ENCODE results near the gene SHB. TPM values are rescaled to one million over a fixed set of nuclear protein-coding genes. Genes with fewer than 3 reads are reported as not detected.

The SHB gene
- polyA plus RNA-seq, 1 donor (not counting 4 experiments of a cell fraction or from before 2014, with no cell fraction given), result 10.9 TPM

- no peaks in the 10 kb centered on the region for H3K27me3 ChIP-seq (ENCODE audit: control insufficient read depth, extremely low read depth, insufficient read depth, low read length)
- H3K27ac ChIP-seq (ENCODE audit: control insufficient read depth, insufficient read depth, low read length), result no peak overlapping the region
- no peak for TF ChIP-seq CTCF (optimal IDR thresholded peaks at IDR 0.05 in 1 of 3, IDR thresholded peaks at IDR 0.05 in 1 of 3, conservative IDR thresholded peaks at IDR 0.05 in 1 of 3; ENCODE audit: extremely low read depth in 1 of 3, insufficient read depth in 2 of 3, low read length in 3 of 3)
- no peak for TF ChIP-seq EZH2 (IDR thresholded peaks at IDR 0.05; ENCODE audit: low read length)
- H3K79me2 ChIP-seq (ENCODE audit: control insufficient read depth, insufficient read depth, low read length), result peaks cover 24% of the 10 kb centered on the region
- peaks cover 6 to 7% of the 10 kb centered on the region in 2 experiments for H3K36me3 ChIP-seq (ENCODE audit: control insufficient read depth in 2 of 2, extremely low read depth in 1 of 2, insufficient read depth in 2 of 2, low read length in 2 of 2)
- H3K4me2 ChIP-seq (ENCODE audit: control insufficient read depth, extremely low read depth, insufficient read depth, low read depth, low read length), result no peak overlapping the region
- DNase-seq (ENCODE audit: low read depth, low spot score) (no peak), FAIRE-seq (no peak)
- peaks cover 55% of the 10 kb centered on the region for H3K4me1 ChIP-seq (ENCODE audit: control insufficient read depth, extremely low read depth, insufficient read depth, low read length)
- H3K9me1 ChIP-seq (ENCODE audit: control insufficient read depth, extremely low read depth, insufficient read depth, low read length), result peaks cover 7% of the 10 kb centered on the region
- no peaks in the 10 kb centered on the region for H3K9me3 ChIP-seq (ENCODE audit: control insufficient read depth, low read depth, low read length)
- H4K20me1 ChIP-seq (ENCODE audit: control insufficient read depth, extremely low read depth, insufficient read depth, low read length), result no peaks in the 10 kb centered on the region
- H3K4me3 ChIP-seq (ENCODE audit: control insufficient read depth in 2 of 3, extremely low read depth in 1 of 3, insufficient read depth in 2 of 3, low read depth in 1 of 3, low read length in 3 of 3), result no peak overlapping the region
- no peak overlapping the region for H2AFZ ChIP-seq (ENCODE audit: control insufficient read depth, low read length)
- dilution Hi-C loops (cut with MboI; ENCODE audit: extremely low pct_ligation_motif_present, low sequenced_read_pairs), result no loop called here
- no peak overlapping the region for H3K9ac ChIP-seq (ENCODE audit: control insufficient read depth, extremely low read depth, insufficient read depth, low read length)
These were observed 97.9 kb downstream of the SHB start for GRCh38 chr9:37971108-37971459.

- Histone ChIP-seq H3K79me2 (ENCODE audit: control insufficient read depth, insufficient read depth, low read length) (peaks cover 19% of the 10 kb centered on the region), H3K9me3 (ENCODE audit: control insufficient read depth, low read depth, low read length) (no peaks in the 10 kb centered on the region), H3K36me3 (ENCODE audit: control insufficient read depth in 2 of 2, extremely low read depth in 1 of 2, insufficient read depth in 2 of 2, low read length in 2 of 2) (peaks cover 6% of the 10 kb centered on the region in 2 experiments), H3K27ac (ENCODE audit: control insufficient read depth, insufficient read depth, low read length) (no peak overlapping the region), H3K4me1 (ENCODE audit: control insufficient read depth, extremely low read depth, insufficient read depth, low read length) (peaks cover 61% of the 10 kb centered on the region), H3K4me2 (ENCODE audit: control insufficient read depth, extremely low read depth, insufficient read depth, low read depth, low read length) (no peak overlapping the region), H3K27me3 (ENCODE audit: control insufficient read depth, extremely low read depth, insufficient read depth, low read length) (no peaks in the 10 kb centered on the region), H3K9me1 (ENCODE audit: control insufficient read depth, extremely low read depth, insufficient read depth, low read length) (peaks cover 7% of the 10 kb centered on the region), H3K4me3 (ENCODE audit: control insufficient read depth in 2 of 3, extremely low read depth in 1 of 3, insufficient read depth in 2 of 3, low read depth in 1 of 3, low read length in 3 of 3) (no peak overlapping the region), H3K9ac (ENCODE audit: control insufficient read depth, extremely low read depth, insufficient read depth, low read length) (no peak overlapping the region), H2AFZ (ENCODE audit: control insufficient read depth, low read length) (no peak overlapping the region), H4K20me1 (ENCODE audit: control insufficient read depth, extremely low read depth, insufficient read depth, low read length) (no peaks in the 10 kb centered on the region)
- no peak for TF ChIP-seq CTCF (optimal IDR thresholded peaks at IDR 0.05 in 1 of 3, IDR thresholded peaks at IDR 0.05 in 1 of 3, conservative IDR thresholded peaks at IDR 0.05 in 1 of 3; ENCODE audit: extremely low read depth in 1 of 3, insufficient read depth in 2 of 3, low read length in 3 of 3)
- TF ChIP-seq EZH2 (IDR thresholded peaks at IDR 0.05; ENCODE audit: low read length), result no peak
- dilution Hi-C loops (cut with MboI; ENCODE audit: extremely low pct_ligation_motif_present, low sequenced_read_pairs), result no loop called here
- FAIRE-seq (no peak), DNase-seq (ENCODE audit: low read depth, low spot score) (no peak)
These were observed 98.5 kb downstream of the SHB start for GRCh38 chr9:37970301-37971107.
